HL-60 (cell line): ENCODE data around the gene ZNF440.

ENCODE experiments used
- DNase-seq, 2 experiments: peaks; one replicate each; pipeline ENCODE4 v3.0.0-alpha.2; 2010 to 2020; ENCODE audit warnings: low read depth in 1 of 2, low spot score in 1 of 2
- H3K27ac ChIP-seq: fragments of 250-450 bp; sonication (Bioruptor Pico); replicated peaks from 2 replicates; pipeline ENCODE4 v1.5.1; 2020; ENCODE audit warnings: mild to moderate bottlenecking, moderate library complexity
- H3K27me3 ChIP-seq: fragments of 250-450 bp; sonication (Bioruptor Pico); 2 replicates; pipeline ENCODE4 v1.5.1; 2021; ENCODE audit warnings: mild to moderate bottlenecking, moderate library complexity; ENCODE audit not compliant: insufficient read depth, poor library complexity, severe bottlenecking
- H3K4me3 ChIP-seq: replicated peaks from 2 replicates; pipeline ENCODE4 v1.5.1; 2011; ENCODE audit warnings: mild to moderate bottlenecking, control low read depth, low read length; ENCODE audit not compliant: insufficient read depth
- CTCF ChIP-seq: IDR thresholded peaks from one replicate; pipeline ENCODE4 v1.5.1; 2011; ENCODE audit warnings: low read length, control low read depth, inconsistent platforms; ENCODE audit not compliant: insufficient read depth
- GABPA ChIP-seq: IDR thresholded peaks from 2 replicates; pipeline ENCODE4 v1.6.1; 2012; ENCODE audit warnings: low read depth
- POLR2AphosphoS5 ChIP-seq: IDR thresholded peaks from 2 replicates; pipeline ENCODE4 v1.6.1; 2012; ENCODE audit warnings: low read depth
- SPI1 ChIP-seq: IDR thresholded peaks from 2 replicates; pipeline ENCODE4 v1.6.1; 2012; ENCODE audit warnings: low read depth, mild to moderate bottlenecking, borderline replicate concordance
- TF ChIP-seq, protein P1 (sequence below): IDR thresholded peaks from 2 replicates; pipeline ENCODE4 v1.6.1; 2012; ENCODE audit warnings: low read depth; ENCODE audit not compliant: insufficient replicate concordance

The ZNF440 gene

GRCh38 chr19:11792942-11793341 is 21.1 kb upstream of the ZNF440 start:
- Histone ChIP-seq H3K4me3 (no peak overlapping the region), H3K27ac (no peak overlapping the region), H3K27me3 (no peaks in the 10 kb centered on the region)
- no peak for TF ChIP-seq CTCF
- TF ChIP-seq POLR2AphosphoS5, result no peak
- no peak for TF ChIP-seq GABPA
- TF ChIP-seq SPI1, result no peak
- TF ChIP-seq, protein P1, sequence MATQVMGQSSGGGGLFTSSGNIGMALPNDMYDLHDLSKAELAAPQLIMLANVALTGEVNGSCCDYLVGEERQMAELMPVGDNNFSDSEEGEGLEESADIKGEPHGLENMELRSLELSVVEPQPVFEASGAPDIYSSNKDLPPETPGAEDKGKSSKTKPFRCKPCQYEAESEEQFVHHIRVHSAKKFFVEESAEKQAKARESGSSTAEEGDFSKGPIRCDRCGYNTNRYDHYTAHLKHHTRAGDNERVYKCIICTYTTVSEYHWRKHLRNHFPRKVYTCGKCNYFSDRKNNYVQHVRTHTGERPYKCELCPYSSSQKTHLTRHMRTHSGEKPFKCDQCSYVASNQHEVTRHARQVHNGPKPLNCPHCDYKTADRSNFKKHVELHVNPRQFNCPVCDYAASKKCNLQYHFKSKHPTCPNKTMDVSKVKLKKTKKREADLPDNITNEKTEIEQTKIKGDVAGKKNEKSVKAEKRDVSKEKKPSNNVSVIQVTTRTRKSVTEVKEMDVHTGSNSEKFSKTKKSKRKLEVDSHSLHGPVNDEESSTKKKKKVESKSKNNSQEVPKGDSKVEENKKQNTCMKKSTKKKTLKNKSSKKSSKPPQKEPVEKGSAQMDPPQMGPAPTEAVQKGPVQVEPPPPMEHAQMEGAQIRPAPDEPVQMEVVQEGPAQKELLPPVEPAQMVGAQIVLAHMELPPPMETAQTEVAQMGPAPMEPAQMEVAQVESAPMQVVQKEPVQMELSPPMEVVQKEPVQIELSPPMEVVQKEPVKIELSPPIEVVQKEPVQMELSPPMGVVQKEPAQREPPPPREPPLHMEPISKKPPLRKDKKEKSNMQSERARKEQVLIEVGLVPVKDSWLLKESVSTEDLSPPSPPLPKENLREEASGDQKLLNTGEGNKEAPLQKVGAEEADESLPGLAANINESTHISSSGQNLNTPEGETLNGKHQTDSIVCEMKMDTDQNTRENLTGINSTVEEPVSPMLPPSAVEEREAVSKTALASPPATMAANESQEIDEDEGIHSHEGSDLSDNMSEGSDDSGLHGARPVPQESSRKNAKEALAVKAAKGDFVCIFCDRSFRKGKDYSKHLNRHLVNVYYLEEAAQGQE, result no peak
- DNase-seq, result no peak

GRCh38 chr19:11797491-11797890 is 16.6 kb upstream of the ZNF440 start:
- H3K4me3 ChIP-seq, result no peak overlapping the region
- H3K27me3 ChIP-seq, result no peaks in the 10 kb centered on the region
- no peak overlapping the region for H3K27ac ChIP-seq
- TF ChIP-seq CTCF, result no peak
- DNase-seq, result peak in 1 of 2 experiments; percentile 75

GRCh38 chr19:11798391-11799330 is 15.4 kb upstream of the ZNF440 start, which contains the start of gene ZNF491:
ZNF491 (plus strand) TSS chr19:11798523; CDS start chr19:11805954, 7,431 bp downstream.
- H3K4me3 ChIP-seq, result no peak within 1 kb of the TSS
- TF ChIP-seq POLR2AphosphoS5 (no peak), SPI1 (no peak), CTCF (no peak), GABPA (no peak)
- TF ChIP-seq, protein P1, result no peak
- DNase-seq, result peak in 1 of 2 experiments; percentile 63
- no peaks in the 10 kb centered on the region for H3K27me3 ChIP-seq
- no peak within 1 kb of the TSS for H3K27ac ChIP-seq
